H1 (cell line): ENCODE data around the gene MRPL40.

Experiments used
- HDAC2 ChIP-seq, 2 experiments: fragments of 300-600 bp in 1 of 2; sonication (generic) in 1 of 2; IDR thresholded peaks; 2 replicates each; pipeline ENCODE4 v1.6.1; 2011 to 2012; ENCODE audit warnings: low read depth in 2 of 2, low read length in 2 of 2, mild to moderate bottlenecking in 2 of 2, moderate library complexity in 2 of 2, borderline replicate concordance in 1 of 2, inconsistent platforms in 1 of 2
- JUN ChIP-seq: IDR thresholded peaks from 2 replicates; pipeline ENCODE4 v1.6.1; 2011; ENCODE audit warnings: low read depth, mild to moderate bottlenecking, improper control_type of control experiment, low read length

- TF ChIP-seq JUN: no peak
- no peak for TF ChIP-seq HDAC2 (IDR thresholded peaks at IDR 0.05; ENCODE audit: borderline replicate concordance in 1 of 2, low read depth in 2 of 2, low read length in 2 of 2)
Observed at GRCh38 chr22:19383292-19383691, 49.1 kb upstream of the MRPL40 start.
